Activated T-helper 2 cell treated with anti-CD3 and anti-CD28 coated beads, Interferon-gamma antibody, Interleukin-2, Interleukin-4, amounts not matched to agents 10 μg/mL and 5 μg/mL and 100 μg/mL, durations not matched to agents 14 hours and 24 hours and 36 hours (primary cell): ENCODE results near the gene EPS8L1. TPM values are rescaled to one million over a fixed set of nuclear protein-coding genes. Genes with fewer than 3 reads are reported as not detected.
"Not testable (repeated sequence)": the region's sequence is repeated elsewhere in the genome, so short reads cannot be mapped to it uniquely, and the experiment has no call there.

Source experiments
- DNase-seq: peaks from one replicate; pipeline ENCODE4 v3.0.0; 2021; ENCODE audit warnings: low spot score
- H3K27ac Mint-ChIP-seq: one replicate; pipeline ENCODE4 v1.8.0; 2021; ENCODE audit warnings: mixed read lengths
- H3K27me3 Mint-ChIP-seq: one replicate; pipeline ENCODE4 v1.8.0; 2021; ENCODE audit warnings: low read depth, mixed read lengths
- H3K36me3 Mint-ChIP-seq: one replicate; pipeline ENCODE4 v1.8.0; 2021; ENCODE audit warnings: low read depth, mixed read lengths
- H3K4me1 Mint-ChIP-seq: one replicate; pipeline ENCODE4 v1.8.0; 2021; ENCODE audit warnings: low read depth, mixed read lengths
- H3K4me3 Mint-ChIP-seq: one replicate; pipeline ENCODE4 v1.8.0; 2021; ENCODE audit warnings: low read depth, mild to moderate bottlenecking, moderate library complexity, mixed read lengths
- H3K9me3 Mint-ChIP-seq: one replicate; pipeline ENCODE4 v1.8.0; 2021; ENCODE audit warnings: mixed read lengths
- intact Hi-C: fragments of 100-400 bp; cut with micrococcal nuclease; formaldehyde crosslinking; loops from one replicate; pipeline ENCODE4 v1.15.1; 2023
- total RNA-seq: library from RNA; stranded (reverse); gene quantifications from 2 replicates; pipeline ENCODE4 v1.2.3, GENCODE V29; 2022

The EPS8L1 gene
- total RNA-seq, 1 donor from 2014 or later, result 6.6 TPM

GRCh38 chr19:55058781-55059610 is 16.7 kb upstream of the EPS8L1 start:
- peak overlapping the region; percentile 7 for H3K27ac Mint-ChIP-seq
- DNase-seq, result no peak
- peaks cover 45% of the 10 kb centered on the region for H3K36me3 Mint-ChIP-seq
- intact Hi-C loops, result no loop called here
- H3K4me3 Mint-ChIP-seq, result no peak overlapping the region
- no peaks in the 10 kb centered on the region for H3K27me3 Mint-ChIP-seq
- peaks cover 4% of the 10 kb centered on the region for H3K4me1 Mint-ChIP-seq
- H3K9me3 Mint-ChIP-seq, result no peaks in the 10 kb centered on the region

DNA sequence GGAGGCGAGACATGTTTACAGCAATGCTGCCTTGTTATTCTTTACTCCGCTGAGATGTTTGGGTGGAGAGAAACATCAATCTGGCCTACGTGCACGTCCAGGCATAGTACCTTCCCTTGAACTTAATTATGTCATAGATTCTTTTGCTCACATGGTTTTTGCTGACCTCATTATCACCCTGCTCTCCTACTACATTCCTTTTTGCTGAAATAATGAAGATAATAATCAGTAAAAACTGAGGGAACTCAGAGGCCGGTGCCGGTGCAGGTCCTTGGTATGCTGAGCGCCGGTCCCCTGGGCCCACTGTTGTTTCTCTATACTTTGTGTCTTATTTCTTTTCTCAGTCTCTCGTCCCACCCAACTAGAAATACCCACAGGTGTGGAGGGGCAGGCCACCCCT is 15.4 kb upstream of the EPS8L1 start:
- H3K36me3 Mint-ChIP-seq, result peaks cover 39% of the 10 kb centered on the region
- H3K27me3 Mint-ChIP-seq, intact Hi-C loops, H3K27ac Mint-ChIP-seq, H3K4me3 Mint-ChIP-seq, DNase-seq, H3K9me3 Mint-ChIP-seq, H3K4me1 Mint-ChIP-seq: not testable (repeated sequence)

DNA sequence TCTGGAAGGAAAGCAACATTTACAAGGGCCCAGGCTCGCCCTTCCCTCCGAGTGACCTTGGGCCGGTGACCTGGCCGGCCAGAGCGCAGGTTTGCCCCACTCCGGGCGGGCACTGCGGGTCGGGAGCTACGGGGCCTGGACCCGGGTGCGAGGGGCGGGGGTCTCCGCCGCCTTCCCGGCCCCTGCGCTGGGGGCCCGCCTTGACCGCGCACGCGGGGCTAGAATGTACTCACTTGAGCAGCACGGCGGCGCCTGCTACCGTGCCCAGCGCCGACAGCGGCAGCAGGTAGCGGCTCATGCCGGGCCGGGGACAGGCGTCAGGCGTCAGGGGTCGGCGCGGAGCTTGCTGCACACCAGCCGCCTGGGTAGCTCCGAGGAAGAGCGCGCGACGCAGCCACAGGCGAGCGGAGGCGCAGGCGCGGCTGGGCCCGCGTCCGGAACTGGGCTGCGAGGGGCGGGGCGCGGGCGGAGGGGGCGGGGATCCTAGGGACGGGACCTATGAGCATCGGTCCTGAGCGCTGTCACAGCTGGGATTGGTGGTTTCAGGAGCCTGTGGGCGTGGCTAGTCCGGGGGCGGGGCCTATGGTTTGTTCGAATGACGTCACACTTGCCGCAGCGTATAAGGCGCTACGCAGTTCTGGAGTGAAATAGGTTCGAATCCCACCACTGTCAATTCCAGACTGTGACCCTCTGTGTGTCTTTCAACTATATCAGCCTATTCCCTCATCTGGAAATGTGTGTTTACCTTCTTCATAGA is 12.8 kb upstream of the EPS8L1 start, which contains the start of gene RDH13:
RDH13 (minus strand) TSS at position 414 of the 757 bp plus-strand sequence; CDS start at position 298, 116 bp downstream.
- peak; percentile 96 for DNase-seq
- peaks cover 19% of the 10 kb centered on the region for H3K36me3 Mint-ChIP-seq
- peak within 1 kb of the TSS; percentile 91 for H3K4me3 Mint-ChIP-seq
- peak within 1 kb of the TSS; percentile 71 for H3K27ac Mint-ChIP-seq
- peaks cover 24% of the 10 kb centered on the region for H3K27me3 Mint-ChIP-seq
- no peaks in the 10 kb centered on the region for H3K9me3 Mint-ChIP-seq
- H3K4me1 Mint-ChIP-seq, result peaks cover 4% of the 10 kb centered on the region
- intact Hi-C loops, result loop anchor here (2.0 kb wide), 2 partner anchors 18 to 20 kb away; no protein-coding TSS in a partner anchor

DNA sequence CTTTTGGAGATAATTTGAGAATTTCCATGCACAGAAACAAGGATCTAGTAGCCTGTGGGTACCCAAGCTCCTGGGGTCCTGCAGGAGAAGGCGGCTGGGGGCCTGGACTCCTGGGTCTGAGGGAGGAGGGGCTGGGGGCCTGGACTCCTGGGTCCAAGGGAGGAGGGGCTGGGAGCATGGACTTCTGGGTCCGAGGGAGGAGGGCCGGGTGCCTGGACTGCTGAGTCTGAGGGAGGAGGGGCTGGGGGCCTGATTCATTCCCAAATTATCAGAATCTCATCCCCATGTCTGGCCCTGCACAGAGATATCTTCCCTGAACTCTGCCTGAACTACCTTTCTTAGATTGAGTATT is 12.2 kb upstream of the EPS8L1 start:
- H3K9me3 Mint-ChIP-seq, result no peaks in the 10 kb centered on the region
- peaks cover 4% of the 10 kb centered on the region for H3K4me1 Mint-ChIP-seq
- no peak overlapping the region for H3K27ac Mint-ChIP-seq
- no peak overlapping the region for H3K4me3 Mint-ChIP-seq
- H3K27me3 Mint-ChIP-seq, result peaks cover 29% of the 10 kb centered on the region
- intact Hi-C loops, result loop anchor here (2.0 kb wide), 2 partner anchors 17 to 21 kb away; no protein-coding TSS in a partner anchor
- peaks cover 16% of the 10 kb centered on the region for H3K36me3 Mint-ChIP-seq
- DNase-seq, result no peak

DNA sequence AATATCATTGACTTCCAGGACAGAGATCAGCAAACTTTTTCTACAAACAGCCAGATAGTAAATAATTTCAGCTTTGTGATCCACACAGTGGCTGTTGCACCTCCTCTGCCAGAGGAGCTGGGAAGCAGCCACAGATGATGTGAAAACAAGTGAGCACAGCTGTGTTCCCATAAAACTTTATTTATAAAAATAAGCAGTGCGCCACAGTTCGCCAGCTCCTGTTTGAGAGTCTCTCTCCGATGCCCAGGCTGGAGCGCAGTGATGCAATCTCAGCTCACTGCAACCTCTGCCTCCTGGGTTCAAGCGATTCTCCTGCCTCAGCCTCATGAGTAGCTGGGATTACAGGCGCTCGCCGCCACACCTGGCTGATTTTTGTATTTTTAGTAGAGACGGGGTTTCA is 10.2 kb upstream of the EPS8L1 start:
- H3K4me1 Mint-ChIP-seq, result peaks cover 13% of the 10 kb centered on the region
- H3K4me3 Mint-ChIP-seq, DNase-seq, H3K36me3 Mint-ChIP-seq, H3K9me3 Mint-ChIP-seq, intact Hi-C loops, H3K27ac Mint-ChIP-seq: not testable (repeated sequence)
- H3K27me3 Mint-ChIP-seq, result peaks cover 42% of the 10 kb centered on the region

DNA sequence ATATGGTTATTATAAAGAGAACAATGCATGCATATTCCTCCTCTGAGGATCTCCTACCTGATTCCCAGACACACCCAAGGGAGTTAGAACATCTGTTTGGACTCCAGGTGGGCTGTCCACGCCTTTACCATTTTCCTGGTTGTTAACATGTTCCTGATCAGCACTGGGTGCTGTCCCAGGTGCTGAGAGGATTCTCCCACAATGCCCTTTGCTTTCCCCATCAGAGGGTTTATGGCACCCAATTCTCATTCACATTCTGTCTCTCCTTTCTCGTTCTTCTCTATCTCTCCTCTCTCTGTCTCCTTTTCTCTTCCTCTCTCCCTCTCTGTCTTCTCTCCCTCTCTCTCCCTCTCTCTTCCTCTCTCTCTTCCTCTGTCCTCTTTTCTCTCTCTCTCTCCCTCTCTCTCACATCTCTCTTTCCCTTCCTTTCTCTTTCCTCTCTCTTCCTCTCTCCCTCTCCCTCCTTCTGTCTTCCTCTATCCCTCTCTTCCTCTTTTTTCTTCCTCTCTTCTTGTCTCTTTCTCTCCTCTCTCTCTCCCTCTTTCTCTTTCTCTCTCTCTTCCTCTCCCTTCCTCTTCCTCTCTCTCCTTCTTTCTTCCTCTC is 9.5 kb upstream of the EPS8L1 start:
- no peak overlapping the region for H3K27ac Mint-ChIP-seq
- no peaks in the 10 kb centered on the region for H3K36me3 Mint-ChIP-seq
- H3K4me1 Mint-ChIP-seq, result peaks cover 13% of the 10 kb centered on the region
- H3K27me3 Mint-ChIP-seq, result peaks cover 44% of the 10 kb centered on the region
- H3K4me3 Mint-ChIP-seq, result no peak overlapping the region
- intact Hi-C loops, result no loop called here
- no peak for DNase-seq
- H3K9me3 Mint-ChIP-seq, result no peaks in the 10 kb centered on the region

GRCh38 chr19:55067869-55068268 is 7.8 kb upstream of the EPS8L1 start:
- H3K4me1 Mint-ChIP-seq, result peaks cover 9% of the 10 kb centered on the region
- no peaks in the 10 kb centered on the region for H3K36me3 Mint-ChIP-seq
- intact Hi-C loops, result no loop called here
- no peak for DNase-seq
- H3K4me3 Mint-ChIP-seq, result no peak overlapping the region
- no peaks in the 10 kb centered on the region for H3K9me3 Mint-ChIP-seq
- H3K27me3 Mint-ChIP-seq, result peaks cover 49% of the 10 kb centered on the region
- H3K27ac Mint-ChIP-seq, result no peak overlapping the region

DNA sequence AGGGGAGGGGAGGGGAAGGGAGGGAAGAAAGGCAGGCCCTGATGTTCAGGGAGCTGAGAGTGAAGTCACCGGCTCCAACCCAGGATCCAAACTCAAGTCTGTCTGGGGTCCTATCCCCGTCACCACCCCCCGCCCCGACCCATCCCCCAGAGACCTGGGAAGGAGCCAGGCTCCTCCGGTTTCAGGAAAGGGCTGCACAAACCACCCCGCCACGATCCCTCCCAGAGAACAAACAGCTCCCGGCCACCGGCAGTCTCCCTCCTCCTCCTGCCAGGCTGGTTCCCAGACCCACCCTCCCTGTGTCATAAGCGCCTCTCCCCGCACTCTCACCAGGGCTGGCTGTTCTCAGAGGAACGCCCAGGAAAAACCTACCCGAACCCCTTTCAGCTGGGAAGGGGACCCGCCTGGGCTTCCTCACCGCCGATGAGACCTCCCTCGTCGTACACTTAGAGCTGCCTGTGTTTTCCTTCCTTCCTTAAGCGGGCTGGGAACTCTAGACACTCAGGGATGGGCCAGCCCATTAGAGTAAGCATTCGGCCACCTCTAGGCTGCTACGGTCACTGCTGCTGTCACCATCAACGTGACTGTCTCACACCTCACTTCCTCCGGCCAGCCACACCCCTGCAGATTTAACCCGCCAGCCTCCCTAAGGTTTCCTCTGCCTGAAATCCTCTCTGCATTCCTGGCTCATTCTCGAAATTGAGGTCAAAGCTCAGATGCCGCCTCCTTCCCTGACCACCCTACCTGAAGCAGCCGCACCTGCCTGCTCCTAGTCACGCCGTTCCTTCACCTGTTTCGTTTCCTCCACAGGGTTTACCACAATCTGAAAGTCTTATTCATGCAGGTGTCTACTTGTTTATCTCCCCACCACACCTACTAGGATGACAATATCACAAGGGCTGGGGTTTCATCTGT is 6.5 kb upstream of the EPS8L1 start:
- H3K27me3 Mint-ChIP-seq, result peaks cover 55% of the 10 kb centered on the region
- H3K27ac Mint-ChIP-seq, result no peak overlapping the region
- H3K4me1 Mint-ChIP-seq, result peaks cover 9% of the 10 kb centered on the region
- DNase-seq, result no peak
- no peak overlapping the region for H3K4me3 Mint-ChIP-seq
- H3K36me3 Mint-ChIP-seq, result no peaks in the 10 kb centered on the region
- no peaks in the 10 kb centered on the region for H3K9me3 Mint-ChIP-seq
- intact Hi-C loops, result no loop called here

DNA sequence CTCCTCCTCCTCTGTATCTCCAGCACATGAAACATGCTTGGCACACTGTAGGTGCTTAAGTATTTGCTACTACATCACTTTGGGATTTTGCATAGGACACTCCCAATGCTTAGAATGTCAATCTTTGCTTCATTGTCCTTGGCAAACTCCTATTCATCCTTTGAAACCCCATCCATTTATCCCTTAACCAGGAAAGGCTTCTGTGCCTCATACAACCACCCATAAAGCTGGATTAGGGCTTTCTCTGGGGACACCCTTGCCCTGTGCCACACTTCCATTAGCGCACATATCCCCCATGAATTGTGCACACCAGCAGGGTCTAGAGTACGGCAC is 5.8 kb upstream of the EPS8L1 start:
- no peak overlapping the region for H3K4me3 Mint-ChIP-seq
- peaks cover 9% of the 10 kb centered on the region for H3K4me1 Mint-ChIP-seq
- intact Hi-C loops, result no loop called here
- no peaks in the 10 kb centered on the region for H3K36me3 Mint-ChIP-seq
- no peak for DNase-seq
- peaks cover 52% of the 10 kb centered on the region for H3K27me3 Mint-ChIP-seq
- no peaks in the 10 kb centered on the region for H3K9me3 Mint-ChIP-seq
- H3K27ac Mint-ChIP-seq, result no peak overlapping the region

DNA sequence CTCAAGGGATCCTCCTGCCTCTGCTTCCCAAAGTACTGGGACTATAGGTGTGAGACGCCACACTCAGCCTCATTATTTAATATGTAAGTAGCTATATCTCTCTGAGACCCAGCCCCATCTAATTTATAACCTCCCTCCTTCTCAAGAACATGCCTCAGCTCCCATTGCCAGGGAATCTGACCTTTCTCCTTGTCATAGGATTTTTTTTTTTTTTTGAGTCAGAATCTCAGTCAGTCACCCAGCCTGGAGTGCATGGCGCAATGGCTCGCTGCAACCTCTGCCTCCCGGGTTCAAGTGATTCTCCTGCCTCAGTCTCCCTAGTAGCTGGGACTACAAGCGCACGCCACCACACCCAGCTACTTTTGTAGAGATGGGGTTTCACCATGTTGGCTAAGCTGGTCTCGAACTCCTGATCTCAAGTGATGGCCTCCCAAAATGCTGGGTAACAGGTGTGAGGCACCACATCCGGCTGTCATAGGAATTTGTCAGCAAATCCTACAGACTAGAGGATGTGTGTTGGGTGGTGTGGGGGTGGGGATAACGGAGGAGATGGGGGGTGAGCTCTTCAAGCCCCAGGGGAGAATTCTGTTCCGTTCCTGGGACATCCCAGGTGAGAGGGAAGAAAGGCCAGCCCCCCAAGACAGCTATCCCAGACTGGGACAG is 5.1 kb upstream of the EPS8L1 start:
- intact Hi-C loops, result no loop called here
- Mint-ChIP-seq H3K27me3 (peaks cover 50% of the 10 kb centered on the region), H3K9me3 (no peaks in the 10 kb centered on the region), H3K36me3 (no peaks in the 10 kb centered on the region), H3K27ac (no peak overlapping the region), H3K4me3 (no peak overlapping the region), H3K4me1 (peaks cover 9% of the 10 kb centered on the region)
- no peak for DNase-seq

DNA sequence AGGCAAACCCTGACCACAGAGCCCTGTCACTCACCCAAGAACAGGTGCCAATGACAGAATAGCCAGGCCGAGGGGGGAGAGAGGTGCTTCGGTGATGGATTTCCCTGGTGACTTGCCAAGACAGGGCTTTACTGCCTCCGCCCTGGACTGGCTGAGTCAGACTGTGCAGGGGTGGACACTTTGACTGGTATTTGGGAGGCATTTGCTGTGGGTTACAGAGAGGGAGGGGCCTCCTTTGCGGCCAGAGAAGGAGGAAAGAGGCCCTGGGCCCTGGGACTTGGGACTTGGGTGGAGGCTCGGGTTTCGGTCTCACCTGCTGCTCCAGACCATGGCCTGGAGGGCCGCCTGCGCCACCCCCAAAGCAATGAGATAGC is 4.6 kb upstream of the EPS8L1 start:
- H3K27me3 Mint-ChIP-seq, result peaks cover 48% of the 10 kb centered on the region
- intact Hi-C loops, result no loop called here

GRCh38 chr19:55071913-55072312 is 3.8 kb upstream of the EPS8L1 start:
- intact Hi-C loops, result no loop called here
- Mint-ChIP-seq H3K9me3 (no peaks in the 10 kb centered on the region), H3K4me3 (no peak overlapping the region), H3K36me3 (no peaks in the 10 kb centered on the region), H3K27me3 (peaks cover 40% of the 10 kb centered on the region), H3K4me1 (peaks cover 9% of the 10 kb centered on the region), H3K27ac (no peak overlapping the region)
- no peak for DNase-seq

More for the DNA sequence above, 4.6 kb upstream of the EPS8L1 start:
- DNase-seq, result no peak
- no peaks in the 10 kb centered on the region for H3K9me3 Mint-ChIP-seq
- no peak overlapping the region for H3K27ac Mint-ChIP-seq
- no peak overlapping the region for H3K4me3 Mint-ChIP-seq
- no peaks in the 10 kb centered on the region for H3K36me3 Mint-ChIP-seq
- H3K4me1 Mint-ChIP-seq, result peaks cover 9% of the 10 kb centered on the region
